HepG2 (cell line): ENCODE data around the gene WDR31. TPM values are rescaled to one million over a fixed set of nuclear protein-coding genes. Genes with fewer than 3 reads are reported as not detected.

Experiments used
- ATAC-seq: fragments of 200-7000 bp; cut with Tn5 transposase; 3 replicates; pipeline ENCODE4 v1.9.1; 2020; ENCODE audit warnings: mild to moderate bottlenecking, moderate library complexity
- BruUV-seq: library from RNA; stranded (reverse); fragments of 400-500 nt; replicated peaks from 2 replicates; lab custom pipeline; 2021; lab: Mats Ljungman, UMichigan
- CTCF ChIA-PET: fragments of 300-600 bp; formaldehyde crosslinking; extraction: SDS; loops from one replicate; lab custom pipeline; 2021; ENCODE audit warnings: low total read pairs, inconsistent platforms, low intra/inter-chr PET ratio; lab: Yijun Ruan, JAX
- POLR2A ChIA-PET: fragments of 350-600 bp; sonication (Branson Sonifier 250); formaldehyde crosslinking; loops from one replicate; lab custom pipeline; 2020; ENCODE audit warnings: antibody characterized with exemption, inconsistent platforms; lab: Yijun Ruan, JAX
- DNase-seq: peaks from one replicate; pipeline ENCODE4 v3.0.0-alpha.2; 2015; ENCODE audit warnings: low spot score
- FAIRE-seq: peaks from 3 replicates; lab custom pipeline; 2011; peaks lifted over from hg19 to GRCh38; lab: Jason Lieb, UNC
- H2AFZ ChIP-seq: one replicate; pipeline ENCODE4 v1.6.1; 2011; ENCODE audit warnings: low read length, inconsistent platforms
- H3K27ac ChIP-seq: fragments of 300-600 bp; 3 replicates; pipeline ENCODE4 v1.8.0; 2011; ENCODE audit warnings: mixed run types, mild to moderate bottlenecking, mixed read lengths, low read length, inconsistent platforms; ENCODE audit not compliant: insufficient read depth; ENCODE audit errors: extremely low read length
- H3K27me3 ChIP-seq, 2 experiments: fragments of 200-600 bp in 1 of 2; 2 replicates in 1 of 2; 3 replicates in 1 of 2; pipeline versions ENCODE4 v1.6.0 to v1.8.0; 2011; ENCODE audit warnings: low read length in 2 of 2, mild to moderate bottlenecking in 2 of 2, moderate library complexity in 2 of 2, inconsistent platforms in 1 of 2; ENCODE audit not compliant: insufficient read depth in 2 of 2, control insufficient read depth in 1 of 2
- H3K36me3 ChIP-seq, 2 experiments: fragments of 200-600 bp in 1 of 2; replicated peaks in 1 of 2; 2 replicates in 1 of 2; 3 replicates in 1 of 2; pipeline versions ENCODE4 v1.5.1 to v1.8.0; 2011; ENCODE audit warnings: low read length in 2 of 2, inconsistent platforms in 1 of 2; ENCODE audit not compliant: insufficient read depth in 2 of 2, control insufficient read depth in 1 of 2
- H3K4me1 ChIP-seq: 2 replicates; pipeline ENCODE4 v1.5.1; 2012; ENCODE audit warnings: low read length, inconsistent platforms; ENCODE audit not compliant: insufficient read depth
- H3K4me2 ChIP-seq: 2 replicates; pipeline ENCODE4 v1.6.0; 2011; ENCODE audit warnings: low read depth, low read length, inconsistent platforms
- H3K4me3 ChIP-seq, 3 experiments: fragments of 200-600 bp in 1 of 3; sonication (generic), shearing (Covaris generic) in 1 of 3; replicated peaks in 1 of 3; 2 replicates each; pipeline ENCODE4 v1.5.1; 2011 to 2016; ENCODE audit warnings: low read length in 3 of 3, inconsistent platforms in 2 of 3, low read depth in 2 of 3, mild to moderate bottlenecking in 2 of 3, control low read depth in 1 of 3, mixed read lengths in 1 of 3; ENCODE audit not compliant: insufficient read depth in 1 of 3
- H3K79me2 ChIP-seq: one replicate; pipeline ENCODE4 v1.6.1; 2011; ENCODE audit warnings: low read length, inconsistent platforms; ENCODE audit not compliant: insufficient read depth
- H3K9ac ChIP-seq: 2 replicates; pipeline ENCODE4 v1.6.0; 2011; ENCODE audit warnings: mild to moderate bottlenecking, low read depth, low read length, inconsistent platforms; ENCODE audit not compliant: insufficient read depth
- H3K9me3 ChIP-seq: 2 replicates; pipeline ENCODE4 v1.5.1; 2012; ENCODE audit warnings: mild to moderate bottlenecking, low read length
- H4K20me1 ChIP-seq: 2 replicates; pipeline ENCODE4 v1.6.0; 2011; ENCODE audit warnings: inconsistent platforms, mild to moderate bottlenecking, low read length, moderate library complexity; ENCODE audit not compliant: insufficient read depth
- ATF7-NPFF ChIP-seq: sonication (generic); formaldehyde crosslinking; IDR thresholded peaks from 2 replicates; pipeline ENCODE4 v1.8.1; 2023; ENCODE audit warnings: mild to moderate bottlenecking, low read depth, missing genetic modification reagents, moderate library complexity
- MIER3 ChIP-seq: IDR thresholded peaks from 2 replicates; pipeline ENCODE4 v1.6.1; 2016; ENCODE audit warnings: missing compliant biosample characterization, borderline replicate concordance
- RFXANK ChIP-seq: IDR thresholded peaks from 2 replicates; pipeline ENCODE4 v1.6.1; 2016
- SOX13 ChIP-seq, 3 experiments: fragments of 450-650 bp in 1 of 3; sonication (generic) in 1 of 3; formaldehyde crosslinking in 1 of 3; IDR thresholded peaks in 2 of 3; conservative IDR thresholded peaks in 1 of 3; 2 replicates each; pipeline versions ENCODE4 v1.5.0 to v1.6.1; 2016 to 2020; ENCODE audit warnings: antibody characterized with exemption in 1 of 3, mild to moderate bottlenecking in 1 of 3, missing compliant biosample characterization in 1 of 3, missing genetic modification reagents in 1 of 3, moderate library complexity in 1 of 3
- SP140L ChIP-seq: sonication (generic); formaldehyde crosslinking; IDR thresholded peaks from 2 replicates; pipeline ENCODE4 v1.4.0; 2020; ENCODE audit warnings: missing genetic modification reagents, borderline replicate concordance
- ZNF501 ChIP-seq: sonication (generic); formaldehyde crosslinking; IDR thresholded peaks from 2 replicates; pipeline ENCODE4 v1.5.1; 2020; ENCODE audit warnings: mild to moderate bottlenecking, moderate library complexity, missing genetic modification reagents
- WGBS: methylation state at CpG from one replicate; pipeline ENCODE4 v1.1.6; 2017; ENCODE audit warnings: low lambda C conversion rate; 5-methylcytosine and 5-hydroxymethylcytosine counted together
- in situ Hi-C: cut with HindIII; loops from 2 replicates; pipeline ENCODE4 v1.10.0; 2017; ENCODE audit warnings: low pct_unique_long_range_greater_than_20kb; ENCODE audit not compliant: extremely low pct_ligation_motif_present
- intact Hi-C: fragments of 100-400 bp; cut with micrococcal nuclease; formaldehyde crosslinking; loops from one replicate; pipeline ENCODE4 v1.10.0; 2022; ENCODE audit not compliant: unreplicated experiment
- polyA plus RNA-seq, 8 experiments: library from polyadenylated mRNA; depleted of rRNA in 3 of 8; stranded (reverse) in 7 of 8; unstranded in 1 of 8; fragments of >200 nt; fragmentation: Illumina TruSeq in 4 of 8; extraction: Trizol in 4 of 8; gene quantifications; 2 replicates each; pipeline versions ENCODE4 v1.2.1 to v1.2.3, GENCODE V29; 2011 to 2016; ENCODE audit warnings: low read depth in 4 of 8, missing spikeins in 1 of 8, mixed read lengths in 1 of 8; ENCODE audit not compliant: insufficient read depth in 1 of 8
- total RNA-seq, 5 experiments: library from RNA; depleted of rRNA; stranded (reverse); fragments of >200 nt; fragmentation: Illumina TruSeq; extraction: Trizol; gene quantifications; 2 replicates each; pipeline ENCODE4 v1.2.3, GENCODE V29; 2016; ENCODE audit warnings: low read depth in 1 of 5

WDR31 gene
- total and polyA plus RNA-seq, 2 of the 13 experiments (the other 11 are each of a cell fraction or from before 2014, with no cell fraction given) = 0.33 to 1.7 TPM

GRCh38 chr9:113345190-113345589 lies 5.1 kb upstream of the WDR31 start:
- 2% methylated on average over 2 of the region's 2 CpGs for WGBS
- Histone ChIP-seq H3K27ac (no peak overlapping the region), H4K20me1 (no peaks in the 10 kb centered on the region), H3K79me2 (no peaks in the 10 kb centered on the region), H3K36me3 (no peaks in the 10 kb centered on the region), H2AFZ (no peak overlapping the region)
- intact Hi-C loops (loop anchor here (5.0 kb wide), 1 partner anchor 33 kb away; no protein-coding TSS in a partner anchor), in situ Hi-C loops (no loop called here)
- TF ChIP-seq SOX13 (IDR thresholded peaks at IDR 0.05) (no peak), SOX13 (CRISPR knock-in tag; conservative IDR thresholded peaks at IDR 0.05 in 1 of 2, IDR thresholded peaks at IDR 0.05 in 1 of 2) (peak in 1 of 2 experiments; percentile 27; a peak in 1 of 4 replicates), MIER3 (CRISPR knock-in tag) (no peak)
- TF ChIP-seq, all 625 proteins: peak for 1
- Histone ChIP-seq H3K9me3 (no peaks in the 10 kb centered on the region), H3K27me3 (peaks cover 0 to 18% of the 10 kb centered on the region in 2 experiments; a peak in 3 of 5 replicates), H3K4me2 (no peak overlapping the region), H3K9ac (no peak overlapping the region), H3K4me3 (no peak overlapping the region), H3K4me1 (peaks cover 32% of the 10 kb centered on the region)
- ATAC-seq = no peak
- no peak for FAIRE-seq
- CTCF ChIA-PET = interaction anchor here (1.5 kb wide), 1 partner anchor 62 kb away, joined by 4 read pairs; no protein-coding TSS in a partner anchor
- BruUV-seq = no TSS peak
- peak; percentile 42 for DNase-seq
- POLR2A ChIA-PET = no interaction called here

GRCh38 chr9:113343732-113344231 lies 3.7 kb upstream of the WDR31 start:
- Histone ChIP-seq H3K4me3 (no peak overlapping the region), H3K27ac (no peak overlapping the region), H3K79me2 (no peaks in the 10 kb centered on the region), H3K9ac (no peak overlapping the region), H3K27me3 (peaks cover 0 to 8% of the 10 kb centered on the region in 2 experiments; a peak in 3 of 5 replicates), H2AFZ (no peak overlapping the region), H3K36me3 (no peaks in the 10 kb centered on the region), H3K4me2 (peak overlapping the region; percentile 15; the same call in 1 of the 2 replicates), H4K20me1 (no peaks in the 10 kb centered on the region), H3K9me3 (no peaks in the 10 kb centered on the region), H3K4me1 (peaks cover 32% of the 10 kb centered on the region)
- WGBS = 44% methylated on average over 1 of the region's 1 CpG
- no TSS peak for BruUV-seq
- ATAC-seq (no peak), DNase-seq (peak; percentile 47), FAIRE-seq (no peak)
- intact Hi-C loops (loop anchor here (5.0 kb wide), 1 partner anchor 59 kb away; the partner anchor contains the start of gene ALAD), in situ Hi-C loops (no loop called here)
- ChIA-PET POLR2A (no interaction called here), CTCF (no interaction called here)
- no peak for TF ChIP-seq RFXANK
- no peak for TF ChIP-seq ATF7-NPFF (CRISPR knock-in tag)
- TF ChIP-seq ZNF501 (CRISPR knock-in tag) = no peak
- no peak for TF ChIP-seq SP140L (CRISPR knock-in tag)
